ENCODE measurements around the gene CAMTA1.

Gene CAMTA1

DNA sequence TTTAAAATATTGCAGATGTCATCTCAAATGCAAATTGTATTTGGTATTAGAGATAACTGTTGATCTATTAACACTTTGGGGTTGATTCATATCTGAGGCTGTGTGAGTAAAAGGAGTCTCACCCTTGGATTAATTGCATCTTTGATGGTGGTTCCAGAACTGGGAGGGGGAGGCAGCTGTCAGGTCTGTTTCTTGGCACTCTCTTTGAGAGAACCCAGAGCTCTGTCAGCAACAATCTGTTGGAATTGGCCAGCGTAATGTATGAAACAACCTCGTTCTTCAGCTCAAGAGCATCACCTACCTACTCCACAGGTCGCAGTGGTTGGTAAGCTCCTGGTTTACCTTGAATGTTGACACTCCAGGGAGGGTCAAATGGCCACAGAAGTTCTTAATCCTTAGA, 424.1 kb downstream of the CAMTA1 start:
- TF ChIP-seq CTCF (IDR thresholded peaks at IDR 0.05; ENCODE audit: borderline replicate concordance, insufficient read depth, low read depth, low read length) = no peak
- no peak overlapping the region for H3K4me3 ChIP-seq (ENCODE audit: low read depth, low read length)

DNA sequence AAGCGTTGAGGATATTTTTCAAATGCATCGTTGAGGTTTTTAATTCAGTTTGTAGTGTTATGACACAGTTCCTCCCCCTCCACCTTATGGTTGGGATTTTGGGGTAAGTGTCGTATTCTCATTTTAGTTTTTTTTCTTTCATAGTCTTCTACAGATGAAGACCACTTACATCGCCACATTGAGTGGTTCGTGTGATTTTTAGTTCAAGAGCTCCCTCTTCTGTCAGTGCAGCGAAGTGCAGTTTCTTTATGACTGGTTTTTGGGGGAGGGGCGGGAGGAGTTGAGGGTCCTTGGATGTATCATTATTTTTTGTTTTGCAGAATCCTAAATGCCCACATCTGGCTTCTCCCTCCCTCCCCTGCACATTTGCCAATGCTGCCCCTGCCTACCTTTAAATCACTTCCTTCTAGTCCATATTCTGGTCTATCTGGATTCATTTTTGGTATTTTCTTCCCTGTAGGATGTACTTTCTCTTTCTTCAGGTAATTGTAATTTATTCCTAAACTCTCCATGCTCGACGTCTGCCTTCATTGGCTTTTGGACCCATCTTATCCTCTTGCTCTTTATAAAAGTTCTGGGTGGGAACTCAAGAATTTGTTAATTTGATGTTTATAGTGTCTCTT, 433.1 kb downstream of the CAMTA1 start:
- no peak overlapping the region for H3K4me3 ChIP-seq (ENCODE audit: low read depth, low read length)
- TF ChIP-seq CTCF (IDR thresholded peaks at IDR 0.05; ENCODE audit: borderline replicate concordance, insufficient read depth, low read depth, low read length) = peak; percentile 63

DNA sequence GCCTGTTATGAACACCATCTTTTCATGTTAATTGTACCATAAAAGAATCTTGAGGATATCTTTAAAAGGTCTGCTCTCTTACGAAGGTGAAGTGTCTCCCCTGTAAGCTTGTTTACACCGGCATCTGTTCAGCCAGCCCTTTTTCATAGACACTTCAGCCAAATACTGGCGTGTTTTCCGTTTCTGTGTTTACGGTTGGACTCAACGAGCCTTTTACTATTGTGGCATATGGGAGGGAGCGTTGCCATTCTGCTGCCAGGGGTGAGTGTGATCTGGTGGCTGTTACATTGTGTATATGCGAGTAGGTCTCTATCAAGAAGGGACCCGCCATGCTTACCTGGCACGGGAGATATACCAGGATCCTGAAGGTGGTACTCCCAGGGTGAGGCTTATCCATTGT, 433.8 kb downstream of the CAMTA1 start:
- no peak overlapping the region for H3K4me3 ChIP-seq (ENCODE audit: low read depth, low read length)
- no peak for TF ChIP-seq CTCF (IDR thresholded peaks at IDR 0.05; ENCODE audit: borderline replicate concordance, insufficient read depth, low read depth, low read length)

GRCh38 chr1:7220007-7220406, 434.8 kb downstream of the CAMTA1 start:
- no peak overlapping the region for H3K4me3 ChIP-seq (ENCODE audit: low read depth, low read length)
- no peak for TF ChIP-seq CTCF (IDR thresholded peaks at IDR 0.05; ENCODE audit: borderline replicate concordance, insufficient read depth, low read depth, low read length)

DNA sequence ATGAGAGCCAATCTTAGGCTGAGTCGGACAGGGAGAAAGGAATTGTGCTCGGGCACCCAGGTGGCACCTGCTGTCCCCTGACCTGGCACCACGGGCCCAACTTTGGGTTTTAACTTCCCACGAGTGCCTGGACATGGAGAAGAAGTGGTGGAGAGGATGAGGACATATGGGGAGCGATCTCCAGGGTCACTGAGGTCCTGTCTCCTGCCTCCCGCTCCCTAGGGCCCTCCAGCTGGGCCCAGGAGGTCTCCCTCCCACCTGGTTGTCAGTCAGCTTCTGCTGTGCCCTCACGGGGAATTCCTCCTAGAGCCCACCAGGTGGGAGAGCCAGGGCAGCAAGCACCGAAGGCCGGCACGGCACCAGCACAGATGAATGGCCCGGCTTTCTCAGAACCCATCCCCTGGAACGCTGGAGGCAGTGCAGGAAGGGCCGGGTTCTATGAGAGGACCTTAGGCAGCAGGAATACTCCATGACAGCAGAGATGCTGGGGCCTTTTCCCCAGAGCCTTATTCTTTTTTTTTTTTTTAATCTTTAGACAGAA, 435.5 kb downstream of the CAMTA1 start:
- no peak overlapping the region for H3K4me3 ChIP-seq (ENCODE audit: low read depth, low read length)
- TF ChIP-seq CTCF (IDR thresholded peaks at IDR 0.05; ENCODE audit: borderline replicate concordance, insufficient read depth, low read depth, low read length) = no peak

GRCh38 chr1:7221826-7222694, 436.8 kb downstream of the CAMTA1 start:
- no peak overlapping the region for H3K4me3 ChIP-seq (ENCODE audit: low read depth, low read length)
- no peak for TF ChIP-seq CTCF (IDR thresholded peaks at IDR 0.05; ENCODE audit: borderline replicate concordance, insufficient read depth, low read depth, low read length)

DNA sequence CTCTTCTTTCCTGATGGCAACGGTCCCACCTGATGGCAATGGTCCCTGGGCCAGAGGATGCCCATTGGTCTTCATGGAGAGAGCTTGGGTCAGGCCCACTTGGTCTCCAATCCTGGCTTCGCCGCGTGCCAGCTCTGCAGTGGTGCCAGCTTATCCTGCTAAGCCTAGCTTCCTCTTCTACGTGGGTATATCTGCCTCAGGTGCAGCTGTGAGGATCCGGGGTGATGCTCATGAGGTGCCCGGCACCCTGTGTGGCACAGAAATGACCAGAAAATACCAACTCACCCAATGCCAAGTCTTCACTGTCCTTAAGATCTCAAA, 437.4 kb downstream of the CAMTA1 start:
- no peak for TF ChIP-seq CTCF (IDR thresholded peaks at IDR 0.05; ENCODE audit: borderline replicate concordance, insufficient read depth, low read depth, low read length)
- H3K4me3 ChIP-seq (ENCODE audit: low read depth, low read length) = no peak overlapping the region
